ENCODE data around the gene MORF4L2.
"Not testable (repeated sequence)": the region's sequence is repeated elsewhere in the genome, so short reads cannot be mapped to it uniquely, and the experiment has no call there.

Gene MORF4L2

DNA sequence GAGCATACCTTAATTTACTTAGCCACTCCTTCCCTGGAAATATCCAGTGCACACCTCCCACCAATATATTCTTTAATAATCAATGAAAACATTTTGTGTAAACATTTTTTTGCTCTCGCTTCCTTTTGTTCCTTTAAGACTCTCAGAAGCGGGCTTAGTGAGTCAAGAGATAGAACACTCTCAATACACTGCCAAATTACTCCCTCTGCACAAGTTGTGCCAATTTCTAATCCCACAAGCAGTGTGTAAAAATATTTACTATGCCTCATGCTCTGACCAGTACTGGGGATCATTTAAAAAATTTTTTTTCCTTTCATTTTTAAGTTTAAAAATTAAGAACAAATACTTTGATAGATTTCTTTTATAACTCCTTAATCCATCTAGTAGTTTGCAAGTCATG lies 5.1 kb downstream of the MORF4L2 start:
- no peak for DNase-seq (ENCODE audit: extremely low read depth in 1 of 2, low read depth in 1 of 2)

DNA sequence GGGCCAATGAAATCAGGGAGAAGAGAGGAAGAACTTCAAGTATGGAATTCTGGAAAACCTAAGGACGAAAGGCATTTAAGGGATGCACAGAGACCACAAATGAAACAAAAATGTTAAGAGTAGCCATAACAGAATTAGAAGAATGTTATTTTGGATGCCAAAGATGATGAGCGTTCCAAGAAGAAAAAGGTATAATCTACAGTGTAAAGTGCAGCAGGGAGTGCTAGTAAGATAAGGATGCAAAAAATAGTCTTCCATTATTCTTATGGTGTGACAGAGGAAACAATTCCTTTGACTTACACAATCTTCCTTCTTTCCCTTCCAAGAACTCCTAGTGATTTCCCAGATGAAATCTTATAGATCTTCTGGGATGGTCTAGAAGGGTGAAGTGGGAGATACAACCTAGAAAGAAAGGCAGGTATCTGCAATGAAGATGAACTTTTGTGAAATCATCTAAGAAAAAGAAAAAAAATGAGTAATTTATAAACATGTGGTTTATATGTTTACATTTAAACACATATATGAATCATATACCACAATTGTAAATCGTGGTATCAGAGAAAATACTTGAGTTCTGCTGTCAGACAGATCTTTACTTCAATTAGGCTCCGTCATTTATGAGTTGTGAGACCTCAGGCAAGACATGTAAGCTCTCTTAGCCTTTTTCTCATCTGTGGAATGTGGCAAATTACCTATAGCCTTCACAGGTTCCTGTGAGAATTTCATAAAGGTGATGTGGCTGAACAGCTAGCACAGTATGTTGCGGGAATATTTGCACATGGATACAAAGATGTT lies 8.1 kb downstream of the MORF4L2 start:
- no peak for DNase-seq (ENCODE audit: extremely low read depth in 1 of 2, low read depth in 1 of 2)

DNA sequence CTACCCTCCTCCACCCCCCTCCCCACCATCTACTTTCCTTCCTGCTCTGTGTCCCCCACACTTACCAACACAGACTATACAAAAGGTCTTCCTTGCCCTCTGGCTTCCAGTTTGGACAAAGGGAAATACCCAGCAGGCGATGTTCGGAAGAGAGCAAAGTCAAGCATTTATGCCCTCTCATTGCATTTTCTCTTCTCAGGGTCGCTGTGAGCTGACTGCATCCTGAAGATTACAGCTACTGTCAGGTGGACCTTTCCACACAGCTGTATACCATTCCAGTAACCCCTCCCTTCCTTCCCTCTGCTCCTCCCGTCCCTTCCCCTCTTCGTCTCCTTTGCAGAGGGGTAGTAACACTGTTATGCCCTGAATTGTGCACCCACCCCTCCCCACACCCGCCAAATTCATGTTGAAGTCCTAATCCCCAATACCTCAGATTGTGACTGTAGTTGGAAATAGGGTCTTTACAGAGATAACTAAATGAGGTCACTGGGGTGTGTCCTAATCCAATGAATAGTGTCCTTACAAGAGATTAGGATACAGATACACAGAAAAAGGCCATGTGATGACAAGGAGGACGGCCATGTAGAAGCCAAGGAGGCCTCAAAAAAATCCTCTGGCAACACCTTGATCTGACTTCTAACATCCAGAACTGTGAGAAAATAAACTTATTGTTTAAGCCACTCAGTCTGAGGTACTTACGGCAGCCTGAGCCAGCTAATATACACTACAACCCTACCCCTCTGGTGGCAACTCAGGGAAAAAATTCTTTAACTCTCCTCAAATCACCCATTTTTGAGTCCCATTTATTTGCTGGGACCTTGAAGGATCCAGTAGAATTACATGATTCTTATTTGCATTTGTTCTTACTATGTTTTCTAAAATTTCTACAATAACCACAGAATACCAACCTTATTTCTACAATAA lies 11.7 kb downstream of the MORF4L2 start:
- no peak for DNase-seq (ENCODE audit: extremely low read depth in 1 of 2, low read depth in 1 of 2)

GRCh38 chrX:103669745-103670144 lies 16.8 kb downstream of the MORF4L2 start:
- no peak for DNase-seq (ENCODE audit: extremely low read depth in 1 of 2, low read depth in 1 of 2)

- DNase-seq (ENCODE audit: extremely low read depth in 1 of 2, low read depth in 1 of 2) = no peak
Measured at GRCh38 chrX:103666202-103667107, 20.0 kb downstream of the MORF4L2 start.

GRCh38 chrX:103663981-103664762 lies 22.3 kb downstream of the MORF4L2 start:
- no peak for DNase-seq (ENCODE audit: extremely low read depth in 1 of 2, low read depth in 1 of 2)

- DNase-seq (ENCODE audit: extremely low read depth in 1 of 2, low read depth in 1 of 2) = not testable (repeated sequence)
Measured at GRCh38 chrX:103659460-103659859, 27.0 kb downstream of the MORF4L2 start.

DNA sequence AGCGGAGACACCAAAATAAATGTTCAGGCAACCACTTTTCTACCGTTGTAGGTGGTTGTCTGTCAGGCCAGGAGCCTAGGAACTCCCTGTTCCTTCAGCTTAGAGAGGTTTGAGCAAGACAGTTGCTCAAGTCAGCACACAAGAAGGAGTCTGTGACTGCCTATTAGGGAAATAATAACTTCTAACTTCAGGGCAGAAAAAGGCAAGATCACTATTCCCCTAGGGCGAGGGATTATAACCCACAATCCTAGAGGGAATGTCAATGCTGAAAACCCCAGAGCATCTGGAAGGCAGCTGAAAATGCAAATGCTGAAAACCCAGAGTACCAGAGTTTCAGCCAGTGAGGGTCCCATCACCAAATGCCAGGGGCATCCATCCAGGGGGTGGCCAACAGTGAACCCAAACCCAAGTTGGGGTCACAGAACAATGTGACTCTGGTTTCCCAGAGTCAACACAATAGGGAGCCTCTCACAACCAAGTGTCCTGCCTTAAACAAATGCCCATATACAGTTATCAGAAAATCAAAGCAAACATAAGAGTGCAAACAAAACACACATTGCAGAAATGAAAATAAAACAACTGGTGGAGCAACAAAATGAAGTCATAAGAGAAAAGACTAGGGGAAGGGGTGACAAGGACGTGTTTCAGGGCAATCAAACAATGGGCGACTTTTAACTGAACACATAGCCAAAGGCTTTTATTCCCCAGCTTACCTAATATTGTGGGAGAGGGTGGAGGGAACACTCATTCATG lies 27.6 kb downstream of the MORF4L2 start:
- no peak for DNase-seq (ENCODE audit: extremely low read depth in 1 of 2, low read depth in 1 of 2)

GRCh38 chrX:103657066-103657465 lies 29.4 kb downstream of the MORF4L2 start:
- not testable (repeated sequence) for DNase-seq (ENCODE audit: extremely low read depth in 1 of 2, low read depth in 1 of 2)

- DNase-seq (ENCODE audit: extremely low read depth in 1 of 2, low read depth in 1 of 2) = no peak
Measured at GRCh38 chrX:103656617-103657016, 29.9 kb downstream of the MORF4L2 start.

GRCh38 chrX:103655230-103656000 lies 31.1 kb downstream of the MORF4L2 start:
- not testable (repeated sequence) for DNase-seq (ENCODE audit: extremely low read depth in 1 of 2, low read depth in 1 of 2)

- DNase-seq (ENCODE audit: extremely low read depth in 1 of 2, low read depth in 1 of 2) = no peak
Measured at GRCh38 chrX:103651151-103651773, 35.2 kb downstream of the MORF4L2 start.

- no peak for DNase-seq (ENCODE audit: extremely low read depth in 1 of 2, low read depth in 1 of 2)
Measured at GRCh38 chrX:103647630-103648029, 38.9 kb downstream of the MORF4L2 start.

- DNase-seq (ENCODE audit: extremely low read depth in 1 of 2, low read depth in 1 of 2) = no peak
Measured at GRCh38 chrX:103644125-103644524, 42.4 kb downstream of the MORF4L2 start.

- no peak for DNase-seq (ENCODE audit: extremely low read depth in 1 of 2, low read depth in 1 of 2)
Measured at GRCh38 chrX:103640401-103641155, 45.9 kb downstream of the MORF4L2 start.

DNA sequence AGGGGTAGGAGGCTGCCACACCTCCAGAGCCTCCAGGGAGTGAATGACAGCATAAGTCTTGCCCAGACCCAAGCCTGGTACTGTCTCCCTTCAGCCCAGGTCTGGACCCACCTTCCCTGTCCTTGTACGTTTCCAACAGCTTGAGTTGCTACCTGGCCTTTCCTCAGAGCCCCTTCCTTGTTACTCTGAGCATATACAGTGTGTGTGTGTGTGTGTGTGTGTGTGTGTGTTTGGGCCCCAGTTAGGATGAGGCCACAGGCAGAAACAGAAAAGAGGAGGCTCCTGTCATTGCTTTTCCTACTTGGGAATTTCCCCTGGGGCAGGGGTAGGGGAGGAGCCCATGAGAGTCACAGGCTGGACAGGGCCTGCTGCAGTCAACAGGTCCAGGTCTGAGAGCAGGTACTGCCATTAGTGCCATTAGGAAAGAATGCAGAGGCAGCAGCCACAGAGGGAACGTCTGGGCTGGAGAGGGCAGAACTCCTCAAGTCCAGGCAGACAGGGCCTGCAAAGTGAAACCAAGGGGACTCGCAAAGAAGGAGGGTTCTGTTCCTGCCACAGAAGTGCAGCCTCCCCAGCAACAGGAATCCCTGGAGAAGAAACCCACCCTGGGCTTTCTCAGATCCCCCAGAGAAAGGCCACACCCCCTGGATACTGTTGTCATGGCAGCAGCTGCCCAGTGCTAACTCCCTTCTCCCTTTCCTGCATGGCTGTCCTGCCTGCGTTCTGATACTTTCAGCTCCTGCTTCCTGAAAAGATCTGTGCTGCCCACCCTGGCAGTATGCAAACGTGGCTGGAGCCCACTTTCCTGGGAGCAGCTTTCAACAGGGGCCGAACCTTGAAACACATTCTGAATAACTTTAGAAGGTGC lies 47.8 kb downstream of the MORF4L2 start:
- not testable (repeated sequence) for DNase-seq (ENCODE audit: extremely low read depth in 1 of 2, low read depth in 1 of 2)
